ENCODE data around the gene SORCS2. TPM values are rescaled to one million over a fixed set of nuclear protein-coding genes. Genes with fewer than 3 reads are reported as not detected.

SORCS2 gene
- total RNA-seq, 2 donors from 2014 or later, result 0.54 to 0.74 TPM

DNA sequence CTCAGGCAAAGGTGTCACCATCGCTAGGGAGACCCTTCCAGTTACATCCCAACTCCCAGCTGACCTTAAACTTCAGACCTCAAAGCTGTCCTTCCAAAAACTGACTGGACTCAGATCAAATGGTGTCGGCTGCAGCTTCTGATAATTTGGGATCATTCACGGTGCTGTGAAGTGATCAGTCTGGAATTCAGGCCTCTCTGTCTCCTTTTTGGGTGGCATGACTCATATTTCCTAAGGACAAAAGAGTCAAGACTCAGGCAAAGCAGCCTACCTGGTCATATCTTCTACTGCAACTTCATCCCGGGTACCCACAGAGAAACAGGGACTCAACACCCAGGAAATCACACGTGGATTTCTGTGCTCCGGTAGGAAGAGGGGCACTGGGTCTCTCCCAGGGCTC, 87.6 kb downstream of the SORCS2 start:
- DNase-seq, result no peak
- Histone ChIP-seq H3K27ac (no peak overlapping the region), H3K4me1 (no peaks in the 10 kb centered on the region), H3K9ac (ENCODE audit: low read depth in 2 of 2, low read length in 2 of 2) (no peak overlapping the region), H3K9me3 (no peaks in the 10 kb centered on the region), H3K4me3 (no peak overlapping the region), H3K27me3 (no peaks in the 10 kb centered on the region), H3K36me3 (no peaks in the 10 kb centered on the region)
- intact Hi-C loops (cut with DNase I), result no loop called here
- TF ChIP-seq, protein P1, sequence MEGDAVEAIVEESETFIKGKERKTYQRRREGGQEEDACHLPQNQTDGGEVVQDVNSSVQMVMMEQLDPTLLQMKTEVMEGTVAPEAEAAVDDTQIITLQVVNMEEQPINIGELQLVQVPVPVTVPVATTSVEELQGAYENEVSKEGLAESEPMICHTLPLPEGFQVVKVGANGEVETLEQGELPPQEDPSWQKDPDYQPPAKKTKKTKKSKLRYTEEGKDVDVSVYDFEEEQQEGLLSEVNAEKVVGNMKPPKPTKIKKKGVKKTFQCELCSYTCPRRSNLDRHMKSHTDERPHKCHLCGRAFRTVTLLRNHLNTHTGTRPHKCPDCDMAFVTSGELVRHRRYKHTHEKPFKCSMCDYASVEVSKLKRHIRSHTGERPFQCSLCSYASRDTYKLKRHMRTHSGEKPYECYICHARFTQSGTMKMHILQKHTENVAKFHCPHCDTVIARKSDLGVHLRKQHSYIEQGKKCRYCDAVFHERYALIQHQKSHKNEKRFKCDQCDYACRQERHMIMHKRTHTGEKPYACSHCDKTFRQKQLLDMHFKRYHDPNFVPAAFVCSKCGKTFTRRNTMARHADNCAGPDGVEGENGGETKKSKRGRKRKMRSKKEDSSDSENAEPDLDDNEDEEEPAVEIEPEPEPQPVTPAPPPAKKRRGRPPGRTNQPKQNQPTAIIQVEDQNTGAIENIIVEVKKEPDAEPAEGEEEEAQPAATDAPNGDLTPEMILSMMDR (IDR thresholded peaks at IDR 0.05), result no peak

DNA sequence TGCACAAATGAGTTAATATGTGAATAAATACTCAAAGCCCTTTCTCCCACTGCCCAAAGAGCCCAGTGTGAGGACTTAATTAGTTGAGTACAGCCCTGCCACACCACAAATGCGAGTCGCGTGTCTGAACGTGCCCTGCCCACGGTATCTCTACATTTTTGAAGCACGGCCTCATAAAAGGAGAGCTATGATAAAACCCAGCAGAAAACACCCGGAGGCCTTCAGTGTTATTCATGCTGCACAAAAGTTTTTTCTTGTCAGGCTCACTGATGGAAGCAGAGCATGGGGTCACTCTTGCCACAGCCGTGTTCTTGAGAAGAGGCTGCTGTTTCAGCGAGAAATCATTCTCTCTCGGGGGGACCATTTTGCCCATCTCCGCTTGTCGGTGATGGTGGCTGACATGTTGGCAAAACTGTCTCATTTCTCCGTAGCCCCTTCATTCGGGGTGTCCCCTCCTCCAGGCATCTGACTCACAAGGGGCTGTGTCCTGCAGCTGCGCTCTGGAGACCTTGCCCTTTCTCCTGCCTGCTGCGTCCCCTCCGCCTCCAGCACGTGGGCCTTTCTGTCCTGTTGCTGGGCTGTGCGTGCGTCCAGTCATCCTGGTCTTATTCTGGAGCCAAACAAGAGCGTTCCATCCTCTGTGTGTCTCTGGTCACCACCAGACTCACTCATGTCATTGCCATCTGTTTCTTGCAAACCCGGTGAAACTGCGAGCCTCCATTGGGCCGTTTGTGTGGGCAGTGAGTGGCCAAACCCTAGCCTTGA, 88.8 kb downstream of the SORCS2 start:
- no peak for DNase-seq
- Histone ChIP-seq H3K27ac (no peak overlapping the region), H3K27me3 (no peaks in the 10 kb centered on the region), H3K36me3 (no peaks in the 10 kb centered on the region), H3K4me1 (no peaks in the 10 kb centered on the region), H3K4me3 (no peak overlapping the region), H3K9me3 (no peaks in the 10 kb centered on the region), H3K9ac (ENCODE audit: low read depth in 2 of 2, low read length in 2 of 2) (no peak overlapping the region)
- intact Hi-C loops (cut with DNase I), result no loop called here
- TF ChIP-seq, protein P1 (IDR thresholded peaks at IDR 0.05), result no peak

DNA sequence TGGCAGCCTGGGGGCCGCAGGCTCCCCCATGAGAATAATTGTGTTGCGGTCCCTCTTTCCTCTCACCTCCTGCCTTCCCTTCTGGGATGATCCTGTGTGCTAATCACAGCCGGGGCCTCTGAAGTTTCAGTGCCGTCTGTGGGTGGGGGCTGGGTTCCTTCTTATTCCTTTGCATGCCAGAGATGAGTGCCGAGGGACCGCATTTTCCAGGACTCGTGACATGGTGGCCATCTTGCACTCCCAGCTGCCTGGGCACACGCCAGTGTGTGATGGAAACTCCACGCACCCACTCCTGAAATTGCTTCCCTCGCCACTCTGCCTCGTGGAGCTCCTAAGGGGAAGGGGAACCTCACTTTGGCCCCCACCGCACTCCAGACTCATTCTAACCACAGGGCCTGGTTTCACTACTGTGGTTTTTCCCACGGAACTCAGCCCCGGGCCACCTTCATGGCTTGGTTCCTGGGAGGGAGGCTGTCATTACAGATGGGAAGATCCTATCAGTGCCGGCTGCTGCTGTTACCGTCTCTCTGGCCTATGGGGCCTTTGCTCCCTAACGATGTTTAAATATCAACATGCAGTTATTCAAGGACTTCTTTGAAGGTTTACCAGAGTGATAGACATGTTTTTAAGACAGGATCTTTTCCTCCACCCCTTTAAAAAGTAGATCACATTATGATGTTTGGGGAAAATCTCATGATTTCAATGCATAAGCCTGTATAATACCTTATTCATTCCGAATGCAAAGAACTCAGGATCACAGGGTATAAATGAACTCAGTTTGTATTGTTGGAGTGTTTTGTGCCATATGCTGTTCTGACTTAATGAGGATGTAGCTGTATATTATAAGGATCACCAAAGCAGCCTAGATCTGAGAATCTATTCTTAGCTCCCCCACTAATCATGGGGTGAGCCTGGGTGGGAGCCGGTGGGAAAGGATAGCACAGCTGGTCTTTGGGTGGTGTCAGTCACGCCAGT, 89.6 kb downstream of the SORCS2 start:
- Histone ChIP-seq H3K36me3 (no peaks in the 10 kb centered on the region), H3K4me3 (no peak overlapping the region), H3K27ac (no peak overlapping the region), H3K9ac (ENCODE audit: low read depth in 2 of 2, low read length in 2 of 2) (no peak overlapping the region), H3K27me3 (no peaks in the 10 kb centered on the region), H3K4me1 (no peaks in the 10 kb centered on the region), H3K9me3 (no peaks in the 10 kb centered on the region)
- intact Hi-C loops (cut with DNase I), result no loop called here
- no peak for DNase-seq
- TF ChIP-seq, protein P1 (IDR thresholded peaks at IDR 0.05), result no peak

DNA sequence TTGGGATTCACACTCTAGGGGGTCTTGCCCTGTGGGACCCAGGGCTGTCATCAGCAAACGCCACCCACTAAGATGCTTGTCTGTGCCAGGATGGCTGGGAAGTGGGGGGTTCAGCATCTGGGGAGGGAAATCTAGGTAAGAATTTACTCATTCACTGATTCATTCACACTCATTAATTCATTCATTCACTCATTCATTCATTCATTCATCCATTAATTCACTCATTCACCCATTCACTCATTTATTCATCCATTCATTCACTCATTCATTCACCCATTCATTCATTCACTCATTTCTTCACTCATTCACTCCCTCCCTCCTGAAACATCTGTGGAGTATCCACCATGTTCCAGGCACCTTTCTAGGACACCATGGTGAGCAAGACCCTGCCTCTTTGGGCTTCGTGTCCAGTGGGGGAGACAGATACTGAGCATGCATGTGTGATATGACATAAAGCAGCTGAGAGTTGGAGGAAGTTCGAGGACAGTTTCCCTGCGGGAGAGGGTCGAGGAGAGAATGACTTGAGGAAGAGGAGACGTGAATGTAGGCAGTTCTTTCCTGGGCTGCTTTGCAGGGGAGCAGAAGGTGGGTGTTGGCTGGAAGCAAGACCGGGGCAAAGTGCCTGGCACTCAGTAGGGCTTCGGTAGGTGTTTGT, 90.6 kb downstream of the SORCS2 start:
- Histone ChIP-seq H3K27me3 (no peaks in the 10 kb centered on the region), H3K4me1 (no peaks in the 10 kb centered on the region), H3K9ac (ENCODE audit: low read depth in 2 of 2, low read length in 2 of 2) (no peak overlapping the region), H3K4me3 (no peak overlapping the region), H3K36me3 (no peaks in the 10 kb centered on the region), H3K27ac (no peak overlapping the region), H3K9me3 (no peaks in the 10 kb centered on the region)
- no peak for DNase-seq
- intact Hi-C loops (cut with DNase I), result no loop called here
- TF ChIP-seq, protein P1 (IDR thresholded peaks at IDR 0.05), result no peak
